Activated T-helper 1 cell treated with Interleukin-2 at 50 U/mL for 16 hours (primary cell): ENCODE data around the gene MYO10.

Experiments used
- DNase-seq: peaks from one replicate; pipeline ENCODE4 v3.0.0-alpha.2; 2020; ENCODE audit warnings: low read depth

Gene MYO10

GRCh38 chr5:16617274-16617968, 318.7 kb downstream of the MYO10 start:
- DNase-seq = peak; percentile 24

GRCh38 chr5:16616536-16617273, 319.4 kb downstream of the MYO10 start, which contains the start of gene RETREG1:
RETREG1 (minus strand) TSS chr5:16616997; CDS start chr5:16616971, 26 bp downstream.
- DNase-seq = peak; percentile 81

DNA sequence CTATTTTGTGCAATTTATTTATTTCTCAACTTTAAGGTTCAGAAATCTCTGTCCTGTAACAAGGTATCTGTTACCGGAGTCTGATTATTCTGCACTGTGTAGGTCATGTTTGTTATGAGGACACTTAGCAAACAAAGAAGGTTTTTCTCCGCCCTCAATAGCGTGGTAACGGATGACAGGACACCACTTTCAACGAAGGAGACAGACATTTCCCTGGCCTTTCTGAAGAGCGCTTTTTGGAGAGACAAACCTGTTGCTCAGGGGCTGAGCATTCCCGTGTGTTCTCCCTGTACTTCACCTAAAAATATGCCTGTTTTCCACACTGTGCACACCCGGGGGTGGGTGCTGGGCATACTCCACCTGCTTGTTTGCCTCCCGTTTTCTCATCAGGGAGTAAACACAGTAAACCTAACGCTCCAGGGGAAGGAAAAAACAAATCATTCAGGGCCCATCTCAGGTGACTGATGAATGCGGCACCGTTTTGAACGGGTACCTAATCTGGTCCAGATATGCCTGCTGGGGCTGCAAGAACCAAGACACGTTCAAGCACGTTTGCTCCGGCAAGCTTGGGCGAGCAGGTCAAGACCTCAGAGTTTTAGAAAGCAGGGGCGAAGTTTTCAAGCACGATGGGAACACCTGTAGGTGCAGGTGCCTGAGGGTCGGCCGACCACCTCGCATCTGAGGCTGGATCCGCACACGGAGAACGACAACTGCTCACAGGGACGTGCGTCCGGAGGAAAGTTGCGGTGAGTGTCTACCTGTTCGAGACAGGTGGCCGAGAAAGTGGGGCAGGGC, 320.1 kb downstream of the MYO10 start:
- DNase-seq = no peak

DNA sequence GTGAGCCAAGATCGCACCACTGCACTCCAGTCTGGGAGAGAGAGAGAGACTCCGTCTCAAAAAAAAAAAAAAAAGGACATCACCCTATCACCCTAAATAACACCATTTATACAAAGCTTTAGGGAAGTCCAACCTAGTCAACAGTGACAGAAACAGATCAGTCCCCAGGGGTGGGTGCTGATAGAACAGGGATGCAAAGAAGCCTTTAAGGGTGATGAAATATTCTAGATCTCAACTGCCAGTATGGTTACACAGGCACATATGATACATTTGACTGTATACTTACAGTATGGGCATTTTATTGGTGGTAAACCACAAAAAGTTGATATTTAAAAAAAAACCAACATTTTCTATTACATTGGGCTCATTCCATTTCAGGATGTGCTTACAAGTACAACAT, 324.1 kb downstream of the MYO10 start:
- no peak for DNase-seq
